Activated CD4-positive, alpha-beta T cell treated with anti-CD3 and anti-CD28 coated beads for 4 hours (primary cell): ENCODE measurements around the gene CBFA2T2.
A peak's percentile ranks its signal among the peaks of the same experiment; 100 is the strongest.

Experiments used
- DNase-seq, 2 donors: peaks; one replicate each; pipeline ENCODE4 v3.0.0-alpha.2; 2020

The CBFA2T2 gene

GRCh38 chr20:33656010-33656782 is 166.3 kb downstream of the CBFA2T2 start:
- DNase-seq: no peak

- DNase-seq: no peak
Measured at GRCh38 chr20:33656783-33657703, 167.1 kb downstream of the CBFA2T2 start.

- no peak for DNase-seq
Measured at GRCh38 chr20:33657704-33658095, 167.8 kb downstream of the CBFA2T2 start.

- DNase-seq: no peak
Measured at GRCh38 chr20:33658510-33658909, 168.6 kb downstream of the CBFA2T2 start.

- DNase-seq: no peak
Measured at GRCh38 chr20:33658929-33659328, 169.0 kb downstream of the CBFA2T2 start.

GRCh38 chr20:33659341-33660034 is 169.6 kb downstream of the CBFA2T2 start:
- no peak for DNase-seq

GRCh38 chr20:33660035-33660684 is 170.3 kb downstream of the CBFA2T2 start:
- DNase-seq: no peak

- no peak for DNase-seq
Measured at GRCh38 chr20:33660685-33661058, 170.8 kb downstream of the CBFA2T2 start.

- no peak for DNase-seq
Measured at GRCh38 chr20:33662172-33662571, 172.3 kb downstream of the CBFA2T2 start, which contains the start of gene C20orf144. Gene C20orf144, plus strand, starts transcription at chr20:33662327. Its CDS starts 19 bp downstream, at chr20:33662346.

- peak; percentile 70 to 81 for DNase-seq
Measured at GRCh38 chr20:33663161-33664084, 173.5 kb downstream of the CBFA2T2 start.

GRCh38 chr20:33664085-33664761 is 174.3 kb downstream of the CBFA2T2 start:
- no peak for DNase-seq

- DNase-seq: no peak
Measured at GRCh38 chr20:33664762-33665144, 174.9 kb downstream of the CBFA2T2 start.

- peak; percentile 71 to 77 for DNase-seq
Measured at GRCh38 chr20:33666293-33667244, 176.7 kb downstream of the CBFA2T2 start, which contains the start of gene ACTL10. Gene ACTL10, plus strand, starts transcription at chr20:33666943. Its CDS starts 555 bp downstream, at chr20:33667498.

- peak; percentile 42 to 45 for DNase-seq
Measured at GRCh38 chr20:33667245-33667675, 177.4 kb downstream of the CBFA2T2 start.

- peak; percentile 70 to 76 for DNase-seq
Measured at GRCh38 chr20:33667676-33668465, 178.0 kb downstream of the CBFA2T2 start.

GRCh38 chr20:33668466-33669155 is 178.7 kb downstream of the CBFA2T2 start:
- no peak for DNase-seq

- no peak for DNase-seq
Measured at GRCh38 chr20:33669224-33669623, 179.3 kb downstream of the CBFA2T2 start.
